Mononuclear cell (primary cell): ENCODE results near the gene LRP1B. TPM values are rescaled to one million over a fixed set of nuclear protein-coding genes. Genes with fewer than 3 reads are reported as not detected.

Experiments used
- H3K27me3 ChIP-seq: 2 replicates; pipeline ENCODE4 v1.6.0; 2011; ENCODE audit warnings: low read length, control low read depth; ENCODE audit not compliant: insufficient read depth
- H3K4me1 ChIP-seq: 2 replicates; pipeline ENCODE4 v1.5.1; 2011; ENCODE audit warnings: mild to moderate bottlenecking, low read length, control low read depth; ENCODE audit not compliant: insufficient read depth
- H3K4me3 ChIP-seq: 2 replicates; pipeline ENCODE4 v1.5.1; 2011; ENCODE audit warnings: mild to moderate bottlenecking, low read length, moderate library complexity
- H3K9me3 ChIP-seq: 2 replicates; pipeline ENCODE4 v1.5.1; 2011; ENCODE audit warnings: low read depth, mild to moderate bottlenecking, control low read depth, low read length
- total RNA-seq: library from RNA; depleted of rRNA; stranded (reverse); fragments of >200 nt; gene quantifications from one replicate; pipeline ENCODE4 v1.2.3, GENCODE V29; 2012

The LRP1B gene
- total RNA-seq, 1 donor: under 0.01 TPM

- no peak overlapping the region for H3K4me3 ChIP-seq
- no peaks in the 10 kb centered on the region for H3K27me3 ChIP-seq
- H3K9me3 ChIP-seq: no peaks in the 10 kb centered on the region
- H3K4me1 ChIP-seq: no peaks in the 10 kb centered on the region
Observed at GRCh38 chr2:140273958-140274357, 1856.9 kb downstream of the LRP1B start.

GRCh38 chr2:140273408-140273807 is 1857.4 kb downstream of the LRP1B start:
- no peak overlapping the region for H3K4me3 ChIP-seq
- H3K9me3 ChIP-seq: no peaks in the 10 kb centered on the region
- no peaks in the 10 kb centered on the region for H3K27me3 ChIP-seq
- no peaks in the 10 kb centered on the region for H3K4me1 ChIP-seq

GRCh38 chr2:140270224-140270623 is 1860.6 kb downstream of the LRP1B start:
- no peak overlapping the region for H3K4me3 ChIP-seq
- H3K27me3 ChIP-seq: no peaks in the 10 kb centered on the region
- no peaks in the 10 kb centered on the region for H3K9me3 ChIP-seq
- H3K4me1 ChIP-seq: no peaks in the 10 kb centered on the region

- Histone ChIP-seq H3K4me1 (no peaks in the 10 kb centered on the region), H3K9me3 (no peaks in the 10 kb centered on the region), H3K27me3 (no peaks in the 10 kb centered on the region), H3K4me3 (no peak overlapping the region)
Observed at GRCh38 chr2:140269000-140269399, 1861.8 kb downstream of the LRP1B start.

- H3K9me3 ChIP-seq: no peaks in the 10 kb centered on the region
- no peaks in the 10 kb centered on the region for H3K27me3 ChIP-seq
- no peak overlapping the region for H3K4me3 ChIP-seq
Observed at GRCh38 chr2:140262908-140263307, 1867.9 kb downstream of the LRP1B start.

GRCh38 chr2:140257692-140258300 is 1873.0 kb downstream of the LRP1B start:
- Histone ChIP-seq H3K27me3 (no peaks in the 10 kb centered on the region), H3K9me3 (no peaks in the 10 kb centered on the region), H3K4me3 (no peak overlapping the region)

More at GRCh38 chr2:140262908-140263307, 1867.9 kb downstream of the LRP1B start:
- H3K4me1 ChIP-seq: no peaks in the 10 kb centered on the region

GRCh38 chr2:140256080-140256479 is 1874.7 kb downstream of the LRP1B start:
- H3K4me1 ChIP-seq: no peaks in the 10 kb centered on the region
- H3K27me3 ChIP-seq: no peaks in the 10 kb centered on the region
- no peak overlapping the region for H3K4me3 ChIP-seq
- H3K9me3 ChIP-seq: no peaks in the 10 kb centered on the region

More at GRCh38 chr2:140257692-140258300, 1873.0 kb downstream of the LRP1B start:
- H3K4me1 ChIP-seq: no peaks in the 10 kb centered on the region

GRCh38 chr2:140249821-140250220 is 1881.0 kb downstream of the LRP1B start:
- Histone ChIP-seq H3K27me3 (no peaks in the 10 kb centered on the region), H3K4me1 (no peaks in the 10 kb centered on the region), H3K4me3 (no peak overlapping the region), H3K9me3 (no peaks in the 10 kb centered on the region)

GRCh38 chr2:140248623-140249022 is 1882.2 kb downstream of the LRP1B start:
- Histone ChIP-seq H3K9me3 (no peaks in the 10 kb centered on the region), H3K27me3 (no peaks in the 10 kb centered on the region), H3K4me3 (no peak overlapping the region), H3K4me1 (no peaks in the 10 kb centered on the region)

- no peaks in the 10 kb centered on the region for H3K27me3 ChIP-seq
- no peak overlapping the region for H3K4me3 ChIP-seq
- H3K4me1 ChIP-seq: no peaks in the 10 kb centered on the region
- no peaks in the 10 kb centered on the region for H3K9me3 ChIP-seq
Observed at GRCh38 chr2:140247451-140248195, 1883.2 kb downstream of the LRP1B start.

GRCh38 chr2:140246957-140247356 is 1883.9 kb downstream of the LRP1B start:
- H3K4me1 ChIP-seq: no peaks in the 10 kb centered on the region
- no peaks in the 10 kb centered on the region for H3K27me3 ChIP-seq
- no peaks in the 10 kb centered on the region for H3K9me3 ChIP-seq
- no peak overlapping the region for H3K4me3 ChIP-seq

- no peaks in the 10 kb centered on the region for H3K4me1 ChIP-seq
- no peaks in the 10 kb centered on the region for H3K9me3 ChIP-seq
- no peak overlapping the region for H3K4me3 ChIP-seq
- H3K27me3 ChIP-seq: no peaks in the 10 kb centered on the region
Observed at GRCh38 chr2:140246058-140246457, 1884.8 kb downstream of the LRP1B start.

GRCh38 chr2:140242889-140243288 is 1887.9 kb downstream of the LRP1B start:
- H3K9me3 ChIP-seq: no peaks in the 10 kb centered on the region
- H3K4me3 ChIP-seq: no peak overlapping the region
- H3K4me1 ChIP-seq: no peaks in the 10 kb centered on the region
- H3K27me3 ChIP-seq: no peaks in the 10 kb centered on the region

GRCh38 chr2:140234116-140234515 is 1896.7 kb downstream of the LRP1B start:
- H3K9me3 ChIP-seq: no peaks in the 10 kb centered on the region
- H3K4me1 ChIP-seq: no peaks in the 10 kb centered on the region
- no peaks in the 10 kb centered on the region for H3K27me3 ChIP-seq
- H3K4me3 ChIP-seq: no peak overlapping the region

- H3K9me3 ChIP-seq: no peaks in the 10 kb centered on the region
- no peaks in the 10 kb centered on the region for H3K27me3 ChIP-seq
Observed at GRCh38 chr2:140210963-140211362, 1919.9 kb downstream of the LRP1B start.

GRCh38 chr2:140205093-140205492 is 1925.7 kb downstream of the LRP1B start:
- H3K27me3 ChIP-seq: no peaks in the 10 kb centered on the region
- no peaks in the 10 kb centered on the region for H3K9me3 ChIP-seq
- H3K4me3 ChIP-seq: no peak overlapping the region
- no peaks in the 10 kb centered on the region for H3K4me1 ChIP-seq

More at GRCh38 chr2:140210963-140211362, 1919.9 kb downstream of the LRP1B start:
- no peaks in the 10 kb centered on the region for H3K4me1 ChIP-seq
- H3K4me3 ChIP-seq: no peak overlapping the region
